GM23338 (cell line): Measurements from ENCODE around the gene DZIP1. TPM values are rescaled to one million over a fixed set of nuclear protein-coding genes. Genes with fewer than 3 reads are reported as not detected.

Experiments
- ATAC-seq: fragments of 200-7000 bp; cut with Tn5 transposase; 3 replicates; pipeline ENCODE4 v1.9.1; 2020
- DNase-seq: peaks from one replicate; pipeline ENCODE4 v3.0.0-alpha.2; 2015; ENCODE audit warnings: low spot score
- H2AFZ ChIP-seq: fragments of 200-600 bp; sonication (generic); 2 replicates; pipeline ENCODE4 v1.8.0; 2016; ENCODE audit warnings: antibody characterized with exemption, mild to moderate bottlenecking, moderate library complexity
- H3F3A ChIP-seq: fragments of 200-600 bp; sonication (generic); replicated peaks from 2 replicates; pipeline ENCODE4 v1.8.0; 2017; ENCODE audit warnings: antibody characterized with exemption, mixed run types, low read depth
- H3K27ac ChIP-seq: fragments of 200-600 bp; sonication (generic); 2 replicates; pipeline ENCODE4 v1.6.1; 2016; ENCODE audit warnings: low read depth
- H3K27me3 ChIP-seq: fragments of 200-600 bp; sonication (generic); 2 replicates; pipeline ENCODE4 v1.8.0; 2016; ENCODE audit warnings: mild to moderate bottlenecking, mixed run types, moderate library complexity; ENCODE audit not compliant: insufficient read depth
- H3K36me3 ChIP-seq: fragments of 200-600 bp; sonication (generic); 2 replicates; pipeline ENCODE4 v1.8.0; 2016; ENCODE audit warnings: mild to moderate bottlenecking; ENCODE audit not compliant: insufficient read depth
- H3K4me1 ChIP-seq: fragments of 200-600 bp; sonication (generic); 2 replicates; pipeline ENCODE4 v1.8.0; 2016; ENCODE audit warnings: mild to moderate bottlenecking, moderate library complexity; ENCODE audit not compliant: insufficient read depth
- H3K4me2 ChIP-seq: fragments of 200-600 bp; sonication (generic); 2 replicates; pipeline ENCODE4 v1.7.1; 2017; ENCODE audit warnings: mixed run types
- H3K4me3 ChIP-seq: fragments of 200-600 bp; sonication (generic); 2 replicates; pipeline ENCODE4 v1.6.1; 2016; ENCODE audit warnings: mixed run types
- H3K79me2 ChIP-seq: fragments of 200-600 bp; sonication (generic); replicated peaks from 2 replicates; pipeline ENCODE4 v1.8.0; 2017; ENCODE audit warnings: mild to moderate bottlenecking; ENCODE audit not compliant: insufficient read depth
- H3K9me2 ChIP-seq: fragments of 200-600 bp; sonication (generic); 2 replicates; pipeline ENCODE4 v1.8.0; 2017; ENCODE audit not compliant: insufficient read depth
- H4K20me1 ChIP-seq: fragments of 200-600 bp; sonication (generic); replicated peaks from 2 replicates; pipeline ENCODE4 v1.8.0; 2017; ENCODE audit warnings: mild to moderate bottlenecking; ENCODE audit not compliant: insufficient read depth
- H3K27ac Mint-ChIP-seq: 2 replicates; pipeline ENCODE4 v1.8.0; 2020; ENCODE audit warnings: inconsistent platforms, mild to moderate bottlenecking, moderate library complexity, mixed read lengths
- H3K27me3 Mint-ChIP-seq: 3 replicates; pipeline ENCODE4 v1.8.0; 2022; ENCODE audit warnings: low read depth, mild to moderate bottlenecking, moderate library complexity, mixed read lengths, inconsistent platforms; ENCODE audit not compliant: insufficient read depth, poor library complexity
- H3K36me3 Mint-ChIP-seq: 3 replicates; pipeline ENCODE4 v1.8.0; 2021; ENCODE audit warnings: low read depth, mild to moderate bottlenecking, inconsistent platforms, moderate library complexity, mixed read lengths
- H3K4me1 Mint-ChIP-seq: 3 replicates; pipeline ENCODE4 v1.8.0; 2020; ENCODE audit warnings: mild to moderate bottlenecking, inconsistent platforms, mixed read lengths
- H3K4me3 Mint-ChIP-seq: 3 replicates; pipeline ENCODE4 v1.8.0; 2021; ENCODE audit warnings: moderate library complexity, mild to moderate bottlenecking, inconsistent platforms, mixed read lengths
- H3K9me3 Mint-ChIP-seq: 3 replicates; pipeline ENCODE4 v1.8.0; 2020; ENCODE audit warnings: moderate library complexity, mild to moderate bottlenecking, inconsistent platforms, mixed read lengths
- CREB1 ChIP-seq: fragments of 250-450 bp; sonication (Bioruptor Pico); IDR thresholded peaks from 2 replicates; pipeline ENCODE4 v1.5.0; 2020; ENCODE audit warnings: low read depth, mild to moderate bottlenecking, moderate library complexity
- CTCF ChIP-seq, 2 experiments: fragments of 200-600 bp in 1 of 2; sonication (generic) in 1 of 2; conservative IDR thresholded peaks; 2 replicates each; pipeline versions ENCODE4 v1.5.1 to v1.6.1; 2016 to 2017; ENCODE audit warnings: antibody characterized with exemption in 2 of 2, low read depth in 2 of 2, mild to moderate bottlenecking in 2 of 2, moderate library complexity in 1 of 2
- ETS1 ChIP-seq: IDR thresholded peaks from 2 replicates; pipeline ENCODE4 v1.6.1; 2016; ENCODE audit warnings: antibody characterized with exemption
- EZH2 ChIP-seq: fragments of 200-600 bp; sonication (generic); IDR thresholded peaks from one replicate; pipeline ENCODE4 v1.8.0; 2017; ENCODE audit warnings: antibody characterized with exemption, mild to moderate bottlenecking, low read depth; ENCODE audit not compliant: unreplicated experiment
- EZH2phosphoT487 ChIP-seq: fragments of 200-600 bp; sonication (generic); IDR thresholded peaks from one replicate; pipeline ENCODE4 v1.8.1; 2018; ENCODE audit warnings: antibody characterized with exemption; ENCODE audit not compliant: unreplicated experiment
- JUNB ChIP-seq: IDR thresholded peaks from one replicate; pipeline ENCODE4 v1.6.1; 2016; ENCODE audit warnings: antibody characterized with exemption; ENCODE audit not compliant: unreplicated experiment
- NANOG ChIP-seq: IDR thresholded peaks from 2 replicates; pipeline ENCODE4 v1.6.1; 2016; ENCODE audit warnings: antibody characterized with exemption, borderline replicate concordance
- STAT1 ChIP-seq: IDR thresholded peaks from one replicate; pipeline ENCODE4 v1.6.1; 2016; ENCODE audit warnings: antibody characterized with exemption; ENCODE audit not compliant: unreplicated experiment
- ZNF114 ChIP-seq: fragments of 250-450 bp; sonication (Bioruptor Pico); IDR thresholded peaks from 2 replicates; pipeline ENCODE4 v1.5.0; 2020; ENCODE audit warnings: mild to moderate bottlenecking, moderate library complexity
- ZNF331 ChIP-seq: fragments of 250-450 bp; sonication (Bioruptor Pico); IDR thresholded peaks from 2 replicates; pipeline ENCODE4 v1.5.0; 2020; ENCODE audit warnings: low read depth, mild to moderate bottlenecking, moderate library complexity
- polyA plus RNA-seq: library from polyadenylated mRNA; unstranded; fragments of >200 nt; fragmentation: Nextera tagmentation; extraction: Ambion mirVana; gene quantifications from 2 replicates; pipeline ENCODE4 v1.2.1, GENCODE V29; 2016
- total RNA-seq: library from RNA; depleted of rRNA; stranded (reverse); fragments of >200 nt; shearing (Covaris generic); gene quantifications from 2 replicates; pipeline ENCODE4 v1.2.3, GENCODE V29; 2014
- TF ChIP-seq, protein P1 (sequence below): IDR thresholded peaks from one replicate; pipeline ENCODE4 v1.6.1; 2018; ENCODE audit warnings: antibody characterized with exemption; ENCODE audit not compliant: unreplicated experiment

The DZIP1 gene
- total and polyA plus RNA-seq, 2 experiments from 2014 or later: 10.6 to 24.2 TPM

DNA sequence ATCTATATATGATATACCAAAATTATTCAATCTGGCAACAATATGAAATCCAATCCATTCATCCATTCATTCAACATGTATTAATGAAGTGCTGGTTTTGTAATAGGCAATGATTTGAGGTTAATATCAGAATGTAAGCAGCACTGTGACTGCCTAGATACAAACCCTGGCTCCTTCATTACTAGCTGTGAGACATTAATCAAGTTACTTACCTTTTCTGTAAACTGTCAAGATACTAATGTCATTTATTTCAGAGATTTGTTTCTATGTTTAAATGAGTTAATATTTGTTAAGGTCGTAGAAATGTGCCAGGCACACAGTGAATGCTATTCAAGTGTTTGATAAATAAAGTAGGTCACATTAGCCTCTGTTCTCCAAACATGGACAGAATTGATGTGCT, 51.0 kb downstream of the DZIP1 start:
- H3K9me3 Mint-ChIP-seq: no peaks in the 10 kb centered on the region
- no peaks in the 10 kb centered on the region for H3K27me3 ChIP-seq
- ATAC-seq (no peak), DNase-seq (no peak)
- H3K4me3 ChIP-seq: no peak overlapping the region
- no peaks in the 10 kb centered on the region for H4K20me1 ChIP-seq
- H3K27me3 Mint-ChIP-seq: no peaks in the 10 kb centered on the region
- no peak overlapping the region for H2AFZ ChIP-seq
- peaks cover 24% of the 10 kb centered on the region for H3K36me3 Mint-ChIP-seq
- H3K4me3 Mint-ChIP-seq: no peak overlapping the region
- H3K27ac Mint-ChIP-seq: no peak overlapping the region
- no peak overlapping the region for H3K27ac ChIP-seq
- no peaks in the 10 kb centered on the region for H3K79me2 ChIP-seq
- no peak overlapping the region for H3K4me2 ChIP-seq
- H3K9me2 ChIP-seq: no peaks in the 10 kb centered on the region; the same call in 1 of the 2 replicates
- no peaks in the 10 kb centered on the region for H3F3A ChIP-seq
- H3K4me1 Mint-ChIP-seq: no peaks in the 10 kb centered on the region
- H3K36me3 ChIP-seq: no peaks in the 10 kb centered on the region
- TF ChIP-seq CTCF (conservative IDR thresholded peaks at IDR 0.05; ENCODE audit: low read depth in 2 of 2): no peak
- TF ChIP-seq ZNF331 (CRISPR knock-in tag): no peak
- no peak for TF ChIP-seq CREB1
- TF ChIP-seq STAT1: no peak
- TF ChIP-seq ZNF114 (CRISPR knock-in tag): no peak
- TF ChIP-seq ETS1: no peak
- TF ChIP-seq NANOG: no peak
- TF ChIP-seq, protein P1, sequence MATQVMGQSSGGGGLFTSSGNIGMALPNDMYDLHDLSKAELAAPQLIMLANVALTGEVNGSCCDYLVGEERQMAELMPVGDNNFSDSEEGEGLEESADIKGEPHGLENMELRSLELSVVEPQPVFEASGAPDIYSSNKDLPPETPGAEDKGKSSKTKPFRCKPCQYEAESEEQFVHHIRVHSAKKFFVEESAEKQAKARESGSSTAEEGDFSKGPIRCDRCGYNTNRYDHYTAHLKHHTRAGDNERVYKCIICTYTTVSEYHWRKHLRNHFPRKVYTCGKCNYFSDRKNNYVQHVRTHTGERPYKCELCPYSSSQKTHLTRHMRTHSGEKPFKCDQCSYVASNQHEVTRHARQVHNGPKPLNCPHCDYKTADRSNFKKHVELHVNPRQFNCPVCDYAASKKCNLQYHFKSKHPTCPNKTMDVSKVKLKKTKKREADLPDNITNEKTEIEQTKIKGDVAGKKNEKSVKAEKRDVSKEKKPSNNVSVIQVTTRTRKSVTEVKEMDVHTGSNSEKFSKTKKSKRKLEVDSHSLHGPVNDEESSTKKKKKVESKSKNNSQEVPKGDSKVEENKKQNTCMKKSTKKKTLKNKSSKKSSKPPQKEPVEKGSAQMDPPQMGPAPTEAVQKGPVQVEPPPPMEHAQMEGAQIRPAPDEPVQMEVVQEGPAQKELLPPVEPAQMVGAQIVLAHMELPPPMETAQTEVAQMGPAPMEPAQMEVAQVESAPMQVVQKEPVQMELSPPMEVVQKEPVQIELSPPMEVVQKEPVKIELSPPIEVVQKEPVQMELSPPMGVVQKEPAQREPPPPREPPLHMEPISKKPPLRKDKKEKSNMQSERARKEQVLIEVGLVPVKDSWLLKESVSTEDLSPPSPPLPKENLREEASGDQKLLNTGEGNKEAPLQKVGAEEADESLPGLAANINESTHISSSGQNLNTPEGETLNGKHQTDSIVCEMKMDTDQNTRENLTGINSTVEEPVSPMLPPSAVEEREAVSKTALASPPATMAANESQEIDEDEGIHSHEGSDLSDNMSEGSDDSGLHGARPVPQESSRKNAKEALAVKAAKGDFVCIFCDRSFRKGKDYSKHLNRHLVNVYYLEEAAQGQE: no peak
- TF ChIP-seq EZH2: no peak
- no peaks in the 10 kb centered on the region for H3K4me1 ChIP-seq

DNA sequence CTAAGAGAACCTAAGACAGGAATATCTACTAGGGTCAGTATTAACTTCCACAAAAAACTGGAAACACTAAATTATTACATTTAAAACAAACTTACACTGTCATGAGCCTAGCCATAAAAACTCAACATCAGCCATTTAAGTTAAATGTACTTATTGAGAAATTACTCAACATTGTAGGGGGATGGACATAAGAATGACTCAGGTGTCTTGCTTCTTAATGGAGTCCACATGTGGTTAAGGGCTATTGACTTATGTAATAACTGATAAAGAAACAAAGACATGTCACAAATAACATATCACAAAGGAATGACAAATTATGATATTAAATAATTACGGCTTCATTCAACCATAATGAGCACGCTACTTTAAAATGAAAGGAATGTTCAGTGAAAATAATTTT, 55.8 kb downstream of the DZIP1 start:
- H3K36me3 Mint-ChIP-seq: peaks cover 50% of the 10 kb centered on the region
- H3K9me3 Mint-ChIP-seq: no peaks in the 10 kb centered on the region
- no peak overlapping the region for H2AFZ ChIP-seq
- H3K79me2 ChIP-seq: no peaks in the 10 kb centered on the region
- ATAC-seq (no peak), DNase-seq (no peak)
- no peaks in the 10 kb centered on the region for H4K20me1 ChIP-seq
- H3K27ac ChIP-seq: no peak overlapping the region
- H3K36me3 ChIP-seq: peaks cover 10% of the 10 kb centered on the region; the same call in 1 of the 2 replicates
- H3K9me2 ChIP-seq: no peaks in the 10 kb centered on the region
- H3K27me3 ChIP-seq: no peaks in the 10 kb centered on the region
- no peak overlapping the region for H3K27ac Mint-ChIP-seq
- H3K4me3 ChIP-seq: no peak overlapping the region
- no peak overlapping the region for H3K4me3 Mint-ChIP-seq
- no peaks in the 10 kb centered on the region for H3K4me1 Mint-ChIP-seq
- H3K27me3 Mint-ChIP-seq: peaks cover 2% of the 10 kb centered on the region
- no peaks in the 10 kb centered on the region for H3F3A ChIP-seq
- no peaks in the 10 kb centered on the region for H3K4me1 ChIP-seq
- H3K4me2 ChIP-seq: no peak overlapping the region
- TF ChIP-seq EZH2phosphoT487 (no peak), CTCF (conservative IDR thresholded peaks at IDR 0.05; ENCODE audit: low read depth in 2 of 2) (no peak), ZNF331 (CRISPR knock-in tag) (no peak), STAT1 (no peak), JUNB (no peak), CREB1 (no peak)
- TF ChIP-seq, protein P1: no peak
